H1 (cell line): ENCODE data around the gene STK11. TPM values are rescaled to one million over a fixed set of nuclear protein-coding genes. Genes with fewer than 3 reads are reported as not detected.

ENCODE experiments used
- BCL11A ChIP-seq, 2 experiments: IDR thresholded peaks; one replicate each; pipeline ENCODE4 v1.6.1; 2011; ENCODE audit warnings: low read depth in 2 of 2, low read length in 2 of 2, mild to moderate bottlenecking in 2 of 2
- CHD7 ChIP-seq: fragments of 300-600 bp; sonication (generic); IDR thresholded peaks from 2 replicates; pipeline ENCODE4 v1.7.1; 2012; ENCODE audit warnings: low read length, moderate library complexity, mild to moderate bottlenecking, inconsistent platforms; ENCODE audit not compliant: insufficient replicate concordance
- JUN ChIP-seq: IDR thresholded peaks from 2 replicates; pipeline ENCODE4 v1.6.1; 2011; ENCODE audit warnings: low read depth, mild to moderate bottlenecking, improper control_type of control experiment, low read length
- JUND ChIP-seq: IDR thresholded peaks from 2 replicates; pipeline ENCODE4 v1.6.1; 2011; ENCODE audit warnings: mild to moderate bottlenecking, improper control_type of control experiment, low read length
- KDM1A ChIP-seq: fragments of 200-600, 300-600 bp; sonication (generic); IDR thresholded peaks from 2 replicates; pipeline ENCODE4 v1.7.1; 2016; ENCODE audit warnings: mild to moderate bottlenecking, low read length, borderline replicate concordance
- POU5F1 ChIP-seq: IDR thresholded peaks from 2 replicates; pipeline ENCODE4 v1.6.1; 2011; ENCODE audit warnings: low read depth, mild to moderate bottlenecking, low read length, moderate library complexity
- SP4 ChIP-seq: IDR thresholded peaks from 2 replicates; pipeline ENCODE4 v1.6.1; 2012; ENCODE audit warnings: low read length, inconsistent platforms
- ZNF274 ChIP-seq: IDR thresholded peaks from 2 replicates; pipeline ENCODE4 v1.7.0; 2012; ENCODE audit warnings: low read length, borderline replicate concordance; ENCODE audit errors: extremely low read depth
- polyA plus RNA-seq, 7 experiments: library from polyadenylated mRNA; depleted of rRNA in 3 of 7; stranded (reverse) in 5 of 7; unstranded in 2 of 7; fragments of >200 nt in 5 of 7; fragments of 200-250 nt in 2 of 7; gene quantifications; 1 replicate in 5 of 7; 2 replicates in 1 of 7; 4 replicates in 1 of 7; pipeline versions ENCODE4 v1.2.1 to v1.2.3, GENCODE V29; 2011 to 2013; ENCODE audit warnings: missing spikeins in 2 of 7, mixed read lengths in 2 of 7
- total RNA-seq: library from RNA; stranded (reverse); fragmentation: NEBNext Ultra II Directional; extraction: Animal tissue kit (Norgen Biotek cat#: 25700); gene quantifications from 2 replicates; pipeline ENCODE4 v1.2.1, GENCODE V29; 2021
- TF ChIP-seq, protein P1 (sequence below): IDR thresholded peaks from 2 replicates; pipeline ENCODE4 v1.6.1; 2012; ENCODE audit warnings: inconsistent platforms

Gene STK11
- total and polyA plus RNA-seq, 2 of the 8 experiments (the other 6 are each of a cell fraction or from before 2014, with no cell fraction given) = 45.3 to 70.7 TPM

DNA sequence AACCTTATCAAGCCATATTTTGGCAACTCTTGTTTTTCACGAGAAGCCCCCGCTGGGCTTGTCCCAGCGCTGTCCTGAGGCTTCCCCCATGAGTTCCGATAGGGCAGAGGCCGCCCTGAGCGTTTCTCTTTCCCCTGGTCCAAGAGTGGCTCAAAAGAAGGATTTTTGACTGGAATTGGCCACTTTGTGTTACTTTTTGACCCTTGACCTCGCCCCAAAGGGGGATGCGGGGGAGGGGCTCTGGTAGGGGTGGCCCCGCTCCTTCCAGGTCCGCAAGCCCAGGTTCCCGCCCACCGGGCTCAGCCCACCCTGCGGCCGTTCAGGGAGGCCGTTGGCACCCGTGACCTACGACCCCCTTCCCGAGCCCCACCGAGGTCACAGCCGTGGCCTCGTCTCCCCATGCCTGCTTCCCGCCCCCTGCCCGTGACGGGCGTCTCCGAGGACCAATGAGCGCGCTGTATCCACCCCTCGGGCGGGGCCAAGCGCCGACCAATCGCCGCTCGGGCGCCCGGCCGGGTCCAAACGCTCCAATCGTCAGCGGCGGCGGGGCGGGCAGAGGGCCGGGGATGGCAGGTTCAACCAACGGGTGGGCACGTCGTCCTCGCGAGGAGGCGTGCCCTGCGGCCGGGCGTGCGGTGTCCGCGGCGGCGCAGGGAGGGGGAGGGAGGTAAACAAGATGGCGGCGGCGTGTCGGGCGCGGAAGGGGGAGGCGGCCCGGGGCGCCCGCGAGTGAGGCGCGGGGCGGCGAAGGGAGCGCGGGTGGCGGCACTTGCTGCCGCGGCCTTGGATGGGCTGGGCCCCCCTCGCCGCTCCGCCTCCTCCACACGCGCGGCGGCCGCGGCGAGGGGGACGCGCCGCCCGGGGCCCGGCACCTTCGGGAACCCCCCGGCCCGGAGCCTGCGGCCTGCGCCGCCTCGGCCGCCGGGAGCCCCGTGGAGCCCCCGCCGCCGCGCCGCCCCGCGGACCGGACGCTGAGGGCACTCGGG is at the start of gene STK11 (continued):
- TF ChIP-seq CHD7 = no peak
- TF ChIP-seq KDM1A = peak; percentile 16; the same call in 1 of the 2 replicates
- TF ChIP-seq POU5F1 = no peak
- no peak for TF ChIP-seq JUND
- TF ChIP-seq BCL11A (IDR thresholded peaks at IDR 0.05; ENCODE audit: low read depth in 2 of 2, low read length in 2 of 2) = no peak
- no peak for TF ChIP-seq ZNF274
- 0 out of 2 replicates have a peak, but pooled peaks have one; percentile 45 for TF ChIP-seq SP4
- TF ChIP-seq JUN = no peak
- TF ChIP-seq, protein P1, sequence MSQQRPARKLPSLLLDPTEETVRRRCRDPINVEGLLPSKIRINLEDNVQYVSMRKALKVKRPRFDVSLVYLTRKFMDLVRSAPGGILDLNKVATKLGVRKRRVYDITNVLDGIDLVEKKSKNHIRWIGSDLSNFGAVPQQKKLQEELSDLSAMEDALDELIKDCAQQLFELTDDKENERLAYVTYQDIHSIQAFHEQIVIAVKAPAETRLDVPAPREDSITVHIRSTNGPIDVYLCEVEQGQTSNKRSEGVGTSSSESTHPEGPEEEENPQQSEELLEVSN = peak; percentile 60
